Measurements from ENCODE around the gene C2orf68. TPM values are rescaled to one million over a fixed set of nuclear protein-coding genes. Genes with fewer than 3 reads are reported as not detected.

The C2orf68 gene
- polyA plus RNA-seq, 1 of the 3 experiments (the other 2 are of a cell fraction), result 14.5 TPM

DNA sequence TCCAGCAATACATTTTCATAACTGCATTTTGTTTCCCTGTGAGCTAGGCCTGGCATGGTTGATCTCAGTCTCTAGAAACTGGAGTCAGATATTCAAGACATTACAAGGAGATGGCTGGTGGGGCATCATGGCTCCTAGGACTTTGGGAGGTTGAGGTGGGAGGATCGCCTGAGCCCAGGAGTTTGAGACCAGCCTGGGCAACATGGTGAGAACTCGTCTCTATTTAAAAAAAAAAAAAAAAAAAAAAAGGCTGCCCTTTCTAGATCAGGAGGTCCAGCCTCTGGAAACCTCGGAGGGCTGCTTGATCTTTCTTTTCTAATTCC is 34.8 kb downstream of the C2orf68 start:
- DNase-seq, result no peak
- H3K9ac ChIP-seq, result no peak overlapping the region
- no peak overlapping the region for H2AFZ ChIP-seq (ENCODE audit: low read depth)
- H3K9me2 ChIP-seq, result no peaks in the 10 kb centered on the region
- H3K27me3 ChIP-seq (ENCODE audit: insufficient read depth), result peaks cover 10% of the 10 kb centered on the region; the same call in 1 of the 2 replicates
- no peaks in the 10 kb centered on the region for H3K79me2 ChIP-seq (ENCODE audit: insufficient read depth)
- H3K4me2 ChIP-seq, result no peak overlapping the region
- CTCF ChIA-PET, result no interaction called here
- no peak overlapping the region for H3K27ac ChIP-seq (ENCODE audit: low read depth in 2 of 2, low read length in 1 of 2)
- H3K4me1 ChIP-seq (ENCODE audit: control insufficient read depth in 1 of 2, insufficient read depth in 2 of 2, low read depth in 1 of 2, low read length in 1 of 2), result no peaks in the 10 kb centered on the region
- 72% methylated on average over 3 of the region's 3 CpGs for WGBS (ENCODE audit: low lambda C conversion rate)
- TF ChIP-seq, protein P1, sequence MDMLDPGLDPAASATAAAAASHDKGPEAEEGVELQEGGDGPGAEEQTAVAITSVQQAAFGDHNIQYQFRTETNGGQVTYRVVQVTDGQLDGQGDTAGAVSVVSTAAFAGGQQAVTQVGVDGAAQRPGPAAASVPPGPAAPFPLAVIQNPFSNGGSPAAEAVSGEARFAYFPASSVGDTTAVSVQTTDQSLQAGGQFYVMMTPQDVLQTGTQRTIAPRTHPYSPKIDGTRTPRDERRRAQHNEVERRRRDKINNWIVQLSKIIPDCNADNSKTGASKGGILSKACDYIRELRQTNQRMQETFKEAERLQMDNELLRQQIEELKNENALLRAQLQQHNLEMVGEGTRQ (IDR thresholded peaks at IDR 0.05; ENCODE audit: borderline replicate concordance, low read depth, low read length), result no peak
- no peak for TF ChIP-seq NRF1 (IDR thresholded peaks at IDR 0.05; ENCODE audit: low read depth, low read length)
- no peak for TF ChIP-seq GATA2 (CRISPR knock-in tag; IDR thresholded peaks at IDR 0.05)
- no peak for TF ChIP-seq RCOR1 (IDR thresholded peaks at IDR 0.05; ENCODE audit: low read length)
- no peak for TF ChIP-seq MXI1 (IDR thresholded peaks at IDR 0.05; ENCODE audit: low read depth, low read length)
- no peak for TF ChIP-seq ELF1 (IDR thresholded peaks at IDR 0.05)
- no peak for TF ChIP-seq RXRA (IDR thresholded peaks at IDR 0.05; ENCODE audit: borderline replicate concordance, low read depth)
- TF ChIP-seq JUND (IDR thresholded peaks at IDR 0.05), result no peak
- TF ChIP-seq MEF2A (IDR thresholded peaks at IDR 0.05; ENCODE audit: borderline replicate concordance, low read depth), result no peak
- H3K9me3 ChIP-seq, result no peaks in the 10 kb centered on the region
- no peak overlapping the region for H3K4me3 ChIP-seq (ENCODE audit: low read depth in 2 of 2, low read length in 1 of 2)
- POLR2A ChIA-PET, result interaction anchor here (0.7 to 1.0 kb wide), 2 partner anchors 15 to 38 kb away, joined by 5 to 6 read pairs; partner anchors contain the start of gene MAT2A
- H3K36me3 ChIP-seq (replicated peaks in 1 of 2; ENCODE audit: control insufficient read depth in 1 of 2, insufficient read depth in 2 of 2, low read length in 1 of 2), result no peaks in the 10 kb centered on the region
- H4K20me1 ChIP-seq (ENCODE audit: insufficient read depth), result no peaks in the 10 kb centered on the region
- no peaks in the 10 kb centered on the region for H3F3A ChIP-seq (replicated peaks; ENCODE audit: insufficient read depth)

GRCh38 chr2:85575739-85576138 is 36.1 kb downstream of the C2orf68 start:
- no peak for DNase-seq
- Histone ChIP-seq H3K4me1 (ENCODE audit: control insufficient read depth in 1 of 2, insufficient read depth in 2 of 2, low read depth in 1 of 2, low read length in 1 of 2) (no peaks in the 10 kb centered on the region), H3K4me2 (no peak overlapping the region), H3F3A (replicated peaks; ENCODE audit: insufficient read depth) (no peaks in the 10 kb centered on the region), H3K27ac (ENCODE audit: low read depth in 2 of 2, low read length in 1 of 2) (no peak overlapping the region), H3K9me3 (no peaks in the 10 kb centered on the region), H3K27me3 (ENCODE audit: insufficient read depth) (peaks cover 22% of the 10 kb centered on the region), H3K4me3 (ENCODE audit: low read depth in 2 of 2, low read length in 1 of 2) (no peak overlapping the region), H3K9me2 (no peaks in the 10 kb centered on the region), H3K9ac (no peak overlapping the region), H3K36me3 (replicated peaks in 1 of 2; ENCODE audit: control insufficient read depth in 1 of 2, insufficient read depth in 2 of 2, low read length in 1 of 2) (no peaks in the 10 kb centered on the region), H4K20me1 (ENCODE audit: insufficient read depth) (no peaks in the 10 kb centered on the region), H2AFZ (ENCODE audit: low read depth) (no peak overlapping the region), H3K79me2 (ENCODE audit: insufficient read depth) (no peaks in the 10 kb centered on the region)
- ChIA-PET POLR2A (no interaction called here), CTCF (interaction anchor here (0.6 kb wide), 1 partner anchor 251 kb away, joined by 3 read pairs; no protein-coding TSS in a partner anchor)
- WGBS (ENCODE audit: low lambda C conversion rate), result 77% methylated on average over 8 of the region's 8 CpGs
- TF ChIP-seq RXRA (IDR thresholded peaks at IDR 0.05; ENCODE audit: borderline replicate concordance, low read depth) (no peak), RFX5 (IDR thresholded peaks at IDR 0.05; ENCODE audit: low read length) (no peak), FOSL2 (IDR thresholded peaks at IDR 0.05; ENCODE audit: borderline replicate concordance, low read depth) (no peak)

DNA sequence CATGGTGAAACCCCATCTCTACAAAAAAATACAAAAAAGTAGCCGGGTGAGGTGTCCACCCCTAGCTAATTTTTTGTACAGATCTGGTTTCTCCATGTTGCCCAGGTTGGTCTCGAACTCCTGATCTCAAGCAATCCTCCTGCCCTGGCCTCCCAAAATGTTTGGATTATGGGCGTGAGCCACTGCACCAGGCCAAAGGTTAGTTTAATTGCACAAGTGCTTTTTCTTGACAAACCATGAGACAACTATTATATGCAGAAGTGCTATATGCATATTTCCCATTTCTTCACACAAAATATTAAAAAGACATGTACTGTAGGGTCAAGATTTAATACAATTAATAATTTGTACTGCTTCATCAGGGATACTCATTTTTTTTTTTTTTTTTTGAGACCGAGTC is 45.6 kb downstream of the C2orf68 start:
- Histone ChIP-seq H3K4me3 (ENCODE audit: low read depth in 2 of 2, low read length in 1 of 2) (no peak overlapping the region), H3K9me3 (no peaks in the 10 kb centered on the region), H3K27me3 (ENCODE audit: insufficient read depth) (peaks cover 11% of the 10 kb centered on the region; the same call in 1 of the 2 replicates), H3K36me3 (replicated peaks in 1 of 2; ENCODE audit: control insufficient read depth in 1 of 2, insufficient read depth in 2 of 2, low read length in 1 of 2) (no peaks in the 10 kb centered on the region), H3K9me2 (no peaks in the 10 kb centered on the region), H3K79me2 (ENCODE audit: insufficient read depth) (no peaks in the 10 kb centered on the region; the same call in 1 of the 2 replicates), H4K20me1 (ENCODE audit: insufficient read depth) (no peaks in the 10 kb centered on the region), H3F3A (replicated peaks; ENCODE audit: insufficient read depth) (peaks cover 4% of the 10 kb centered on the region), H2AFZ (ENCODE audit: low read depth) (no peak overlapping the region), H3K4me1 (ENCODE audit: control insufficient read depth in 1 of 2, insufficient read depth in 2 of 2, low read depth in 1 of 2, low read length in 1 of 2) (no peaks in the 10 kb centered on the region), H3K4me2 (no peak overlapping the region), H3K27ac (ENCODE audit: low read depth in 2 of 2, low read length in 1 of 2) (no peak overlapping the region), H3K9ac (no peak overlapping the region)
- 51% methylated on average over 4 of the region's 4 CpGs for WGBS (ENCODE audit: low lambda C conversion rate)
- no peak for DNase-seq
- TF ChIP-seq RCOR1 (IDR thresholded peaks at IDR 0.05; ENCODE audit: low read length), result no peak
- TF ChIP-seq, protein P2, sequence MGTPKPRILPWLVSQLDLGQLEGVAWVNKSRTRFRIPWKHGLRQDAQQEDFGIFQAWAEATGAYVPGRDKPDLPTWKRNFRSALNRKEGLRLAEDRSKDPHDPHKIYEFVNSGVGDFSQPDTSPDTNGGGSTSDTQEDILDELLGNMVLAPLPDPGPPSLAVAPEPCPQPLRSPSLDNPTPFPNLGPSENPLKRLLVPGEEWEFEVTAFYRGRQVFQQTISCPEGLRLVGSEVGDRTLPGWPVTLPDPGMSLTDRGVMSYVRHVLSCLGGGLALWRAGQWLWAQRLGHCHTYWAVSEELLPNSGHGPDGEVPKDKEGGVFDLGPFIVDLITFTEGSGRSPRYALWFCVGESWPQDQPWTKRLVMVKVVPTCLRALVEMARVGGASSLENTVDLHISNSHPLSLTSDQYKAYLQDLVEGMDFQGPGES (IDR thresholded peaks at IDR 0.05; ENCODE audit: low read depth, low read length), result no peak
- TF ChIP-seq SMC3 (IDR thresholded peaks at IDR 0.05; ENCODE audit: low read depth, low read length), result no peak
- no peak for TF ChIP-seq CHD2 (IDR thresholded peaks at IDR 0.05; ENCODE audit: low read length, partially characterized antibody)
- no peak for TF ChIP-seq EZH2phosphoT487 (IDR thresholded peaks at IDR 0.05; ENCODE audit: borderline replicate concordance, low read depth)
- TF ChIP-seq TCF12 (IDR thresholded peaks at IDR 0.05), result no peak
- no peak for TF ChIP-seq FOSL2 (IDR thresholded peaks at IDR 0.05; ENCODE audit: borderline replicate concordance, low read depth)
- no peak for TF ChIP-seq RXRA (IDR thresholded peaks at IDR 0.05; ENCODE audit: borderline replicate concordance, low read depth)
- no peak for TF ChIP-seq YY1 (IDR thresholded peaks at IDR 0.05; ENCODE audit: low read depth)
- no peak for TF ChIP-seq RFX5 (IDR thresholded peaks at IDR 0.05; ENCODE audit: low read length)
- TF ChIP-seq, protein P3, sequence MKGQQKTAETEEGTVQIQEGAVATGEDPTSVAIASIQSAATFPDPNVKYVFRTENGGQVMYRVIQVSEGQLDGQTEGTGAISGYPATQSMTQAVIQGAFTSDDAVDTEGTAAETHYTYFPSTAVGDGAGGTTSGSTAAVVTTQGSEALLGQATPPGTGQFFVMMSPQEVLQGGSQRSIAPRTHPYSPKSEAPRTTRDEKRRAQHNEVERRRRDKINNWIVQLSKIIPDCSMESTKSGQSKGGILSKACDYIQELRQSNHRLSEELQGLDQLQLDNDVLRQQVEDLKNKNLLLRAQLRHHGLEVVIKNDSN (IDR thresholded peaks at IDR 0.05; ENCODE audit: borderline replicate concordance, low read depth), result no peak
- TF ChIP-seq MXI1 (IDR thresholded peaks at IDR 0.05; ENCODE audit: low read depth, low read length), result no peak
- no peak for TF ChIP-seq GATA2 (CRISPR knock-in tag; IDR thresholded peaks at IDR 0.05)
- no peak for TF ChIP-seq ELF1 (IDR thresholded peaks at IDR 0.05)
- TF ChIP-seq, protein P1 (IDR thresholded peaks at IDR 0.05; ENCODE audit: borderline replicate concordance, low read depth, low read length), result no peak
- TF ChIP-seq NRF1 (IDR thresholded peaks at IDR 0.05; ENCODE audit: low read depth, low read length), result no peak
- ChIA-PET CTCF (interaction anchor here (1.0 kb wide), 1 partner anchor 14 kb away, joined by 3 read pairs; no protein-coding TSS in a partner anchor), POLR2A (no interaction called here)
